ENCODE results near the gene TXNDC17.
"Not testable (repeated sequence)": the region's sequence is repeated elsewhere in the genome, so short reads cannot be mapped to it uniquely, and the experiment has no call there.

Gene TXNDC17

DNA sequence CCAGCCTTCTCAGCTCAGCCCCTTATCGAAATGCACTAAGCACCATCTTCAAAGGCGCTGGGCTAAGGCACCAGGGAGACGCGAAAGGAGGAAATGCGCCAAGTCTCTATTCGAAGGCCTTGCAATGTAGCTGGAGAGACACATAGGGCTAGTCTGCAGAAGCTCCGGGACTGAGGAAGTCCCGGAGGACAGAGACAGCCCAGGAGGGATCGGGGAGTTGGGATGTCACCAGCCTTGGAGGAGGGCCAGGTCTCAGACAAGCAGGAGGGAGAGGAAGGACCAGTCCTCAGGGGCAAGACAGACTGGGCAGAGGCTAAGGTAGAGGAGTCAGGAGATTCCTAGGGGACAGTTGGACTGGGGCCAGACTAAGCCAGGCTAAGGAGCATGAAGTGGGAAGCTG is 19.2 kb downstream of the TXNDC17 start:
- in situ Hi-C loops (cut with MboI; ENCODE audit: low sequenced_read_pairs) = no loop called here

DNA sequence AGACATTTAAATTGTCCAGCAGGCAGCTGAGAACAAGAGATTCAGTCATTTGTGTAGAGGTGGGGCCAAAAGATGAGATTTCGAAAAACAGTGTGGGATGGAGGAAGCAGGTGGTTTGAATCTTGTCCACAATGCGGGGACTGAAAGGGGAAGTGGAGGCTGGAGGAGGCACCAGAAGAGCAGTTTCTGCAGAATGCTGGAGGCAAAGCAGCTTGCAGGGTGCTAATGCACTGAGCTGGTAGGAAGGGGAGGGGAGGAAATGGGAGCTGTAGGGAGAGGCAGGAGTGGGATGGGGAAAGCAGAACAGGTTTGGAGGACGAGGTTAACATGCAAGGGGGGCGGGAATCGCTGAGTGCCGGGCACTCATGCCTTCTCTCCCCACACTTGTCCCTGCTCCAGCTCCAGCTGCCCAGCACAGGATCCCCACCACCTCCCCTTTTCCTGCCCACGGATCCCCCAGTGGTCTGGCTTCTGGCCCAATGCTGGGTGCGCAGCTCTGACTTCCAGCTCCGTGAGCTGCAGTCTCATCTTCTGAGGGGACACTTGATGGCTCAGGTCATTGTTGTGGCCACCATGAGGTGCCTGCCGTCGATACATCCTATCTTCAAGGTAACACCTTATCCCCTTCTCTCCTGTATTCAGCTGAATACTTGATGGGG is 20.1 kb downstream of the TXNDC17 start:
- in situ Hi-C loops (cut with MboI; ENCODE audit: low sequenced_read_pairs) = no loop called here

DNA sequence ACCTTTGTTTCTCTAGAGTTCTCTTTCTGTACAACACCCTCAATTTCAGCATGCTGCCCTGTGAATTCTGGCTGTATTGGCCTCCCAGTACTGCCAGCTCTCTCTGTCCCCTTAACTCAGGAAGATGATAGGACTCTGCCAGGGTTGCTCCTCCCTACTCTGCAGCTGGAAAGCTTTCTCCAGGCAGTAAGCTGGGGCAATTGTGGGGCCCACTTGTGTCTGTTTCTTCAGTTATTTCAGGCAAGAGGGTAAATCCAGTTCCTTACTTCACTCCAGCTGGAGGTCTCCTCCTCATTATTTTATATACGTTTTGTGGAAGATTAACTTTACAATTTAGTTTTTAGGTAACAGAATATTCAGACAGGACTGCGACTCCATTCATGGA is 20.6 kb downstream of the TXNDC17 start:
- in situ Hi-C loops (cut with MboI; ENCODE audit: low sequenced_read_pairs) = no loop called here

DNA sequence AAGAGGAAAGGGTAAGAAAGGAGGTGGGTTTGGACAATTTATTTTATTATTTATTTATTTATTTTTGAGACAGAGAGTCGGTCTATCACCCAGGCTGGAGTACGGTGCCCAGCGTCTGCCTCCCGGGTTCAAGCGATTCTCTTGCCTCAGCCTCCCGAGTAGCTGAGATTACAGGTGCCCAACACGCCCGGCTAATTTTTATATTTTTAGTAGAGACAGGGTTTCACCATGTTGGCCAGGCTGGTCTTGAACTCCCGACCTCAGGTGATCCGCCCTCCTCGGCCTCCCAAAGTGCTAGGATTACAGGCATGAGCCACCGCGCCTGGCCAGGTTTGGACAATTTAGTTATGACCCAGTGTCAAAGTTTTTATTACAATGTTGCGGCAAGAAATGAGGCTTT is 22.3 kb downstream of the TXNDC17 start:
- in situ Hi-C loops (cut with MboI; ENCODE audit: low sequenced_read_pairs) = not testable (repeated sequence)

DNA sequence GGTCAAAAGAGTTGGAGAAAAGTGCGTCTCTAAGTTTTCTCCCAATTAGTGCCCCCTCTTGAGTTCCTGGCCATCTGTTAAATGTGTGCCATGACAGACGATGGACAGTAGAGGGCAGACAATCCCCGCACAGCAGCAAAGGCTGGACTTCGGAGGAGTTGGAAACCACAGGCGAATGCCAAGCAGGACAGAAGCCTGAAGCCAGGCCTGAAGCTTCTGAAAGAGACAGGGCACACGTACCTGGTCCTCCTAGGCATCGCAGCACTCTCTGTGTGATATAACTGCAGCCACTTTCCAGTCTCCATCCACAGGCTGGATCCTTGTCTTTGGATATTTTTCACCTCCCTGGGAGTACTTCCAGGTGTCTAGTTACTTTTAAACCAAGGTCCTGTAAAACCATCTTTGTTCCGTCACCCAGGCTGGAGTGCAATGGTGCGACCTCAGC is 25.2 kb downstream of the TXNDC17 start:
- in situ Hi-C loops (cut with MboI; ENCODE audit: low sequenced_read_pairs) = no loop called here

DNA sequence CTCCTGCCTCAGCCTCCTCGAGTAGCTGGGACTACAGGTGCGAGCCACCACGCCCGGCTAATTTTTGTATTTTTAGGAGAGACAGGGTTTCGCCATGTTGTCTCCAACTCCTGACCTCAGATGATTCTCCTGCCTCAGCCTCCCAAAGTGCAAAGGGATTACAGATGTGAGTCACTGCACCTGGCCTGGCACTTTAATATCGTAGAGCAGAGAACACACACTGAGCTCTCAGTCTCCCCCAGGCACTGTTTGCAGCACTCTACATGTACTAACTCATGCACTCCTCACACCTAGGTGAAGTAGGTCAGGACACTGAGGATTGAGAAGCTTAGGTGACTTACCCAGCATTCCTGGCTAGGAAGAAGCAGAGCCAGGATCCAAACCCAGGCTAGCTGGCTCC is 25.7 kb downstream of the TXNDC17 start:
- in situ Hi-C loops (cut with MboI; ENCODE audit: low sequenced_read_pairs) = no loop called here

DNA sequence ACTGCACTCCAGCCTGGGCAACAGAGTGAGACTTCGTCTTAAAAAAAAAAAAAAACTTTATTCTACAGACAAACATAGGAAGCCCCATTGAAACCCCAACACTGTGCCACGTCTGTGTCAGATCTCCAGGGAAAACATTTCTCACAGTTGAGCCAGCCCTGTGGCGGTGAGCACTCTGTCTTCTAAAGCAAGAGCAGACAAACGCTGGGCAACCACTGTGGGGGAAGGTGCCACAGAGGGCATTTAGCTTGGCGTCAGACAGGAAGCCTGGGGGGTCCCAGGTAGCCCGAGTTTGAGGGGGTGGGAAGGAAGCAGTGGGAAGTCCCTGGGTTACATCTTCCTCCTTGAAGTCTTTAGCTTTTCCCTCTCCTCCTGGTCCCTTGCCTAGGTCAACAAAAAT is 26.7 kb downstream of the TXNDC17 start:
- in situ Hi-C loops (cut with MboI; ENCODE audit: low sequenced_read_pairs) = no loop called here

DNA sequence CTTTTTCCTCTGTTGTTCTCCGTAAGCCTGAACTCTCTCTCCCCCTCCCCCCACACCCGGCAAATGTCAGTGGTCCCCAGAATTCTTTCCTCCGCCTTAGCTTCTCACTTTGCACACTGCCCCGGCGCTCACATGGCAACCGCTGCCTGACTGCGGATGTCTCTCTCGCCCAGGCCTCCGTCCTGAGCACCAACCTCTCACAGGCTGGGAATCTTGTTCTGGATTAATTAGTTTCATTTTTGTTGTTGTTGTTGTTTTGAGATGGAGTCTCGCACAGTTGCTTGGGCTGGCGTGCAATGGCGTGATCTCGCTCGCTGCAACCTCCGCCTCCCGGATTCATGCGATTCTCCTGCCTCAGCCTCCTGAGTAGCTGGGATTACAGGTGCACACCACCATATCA is 27.4 kb downstream of the TXNDC17 start:
- in situ Hi-C loops (cut with MboI; ENCODE audit: low sequenced_read_pairs) = no loop called here

DNA sequence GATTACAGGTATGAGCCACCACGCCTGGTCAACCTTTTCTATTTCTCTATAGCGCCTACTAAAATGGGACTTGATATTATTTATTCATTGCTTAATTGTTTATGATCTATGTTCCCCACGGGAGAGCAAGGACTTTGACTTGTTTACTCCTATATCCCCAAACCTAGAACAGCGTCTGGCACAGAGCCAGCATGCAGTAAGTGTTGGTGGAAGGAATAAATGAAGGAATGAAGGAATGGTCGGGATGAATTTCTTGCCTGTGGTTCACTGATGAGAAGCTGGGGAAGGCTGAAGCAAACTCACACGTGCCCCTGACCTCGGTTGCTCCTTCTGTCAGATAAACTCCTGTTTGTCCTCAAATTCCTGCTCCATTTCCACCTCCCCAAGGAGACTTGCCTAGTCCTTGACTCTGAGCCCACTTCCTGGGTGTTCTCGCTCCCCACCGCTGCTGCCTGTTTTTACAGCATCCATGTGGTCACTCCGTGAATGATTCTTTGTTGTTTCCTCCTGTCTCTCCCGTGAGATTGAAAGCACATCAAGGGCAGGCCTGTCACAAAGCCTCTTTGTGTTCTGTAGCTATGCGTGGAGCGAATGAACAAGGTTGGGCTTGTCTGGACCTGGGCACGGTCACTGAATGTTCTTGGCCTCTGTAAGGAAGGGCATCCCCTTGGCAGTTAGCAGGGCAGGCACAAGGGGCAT is 28.0 kb downstream of the TXNDC17 start:
- in situ Hi-C loops (cut with MboI; ENCODE audit: low sequenced_read_pairs) = no loop called here

DNA sequence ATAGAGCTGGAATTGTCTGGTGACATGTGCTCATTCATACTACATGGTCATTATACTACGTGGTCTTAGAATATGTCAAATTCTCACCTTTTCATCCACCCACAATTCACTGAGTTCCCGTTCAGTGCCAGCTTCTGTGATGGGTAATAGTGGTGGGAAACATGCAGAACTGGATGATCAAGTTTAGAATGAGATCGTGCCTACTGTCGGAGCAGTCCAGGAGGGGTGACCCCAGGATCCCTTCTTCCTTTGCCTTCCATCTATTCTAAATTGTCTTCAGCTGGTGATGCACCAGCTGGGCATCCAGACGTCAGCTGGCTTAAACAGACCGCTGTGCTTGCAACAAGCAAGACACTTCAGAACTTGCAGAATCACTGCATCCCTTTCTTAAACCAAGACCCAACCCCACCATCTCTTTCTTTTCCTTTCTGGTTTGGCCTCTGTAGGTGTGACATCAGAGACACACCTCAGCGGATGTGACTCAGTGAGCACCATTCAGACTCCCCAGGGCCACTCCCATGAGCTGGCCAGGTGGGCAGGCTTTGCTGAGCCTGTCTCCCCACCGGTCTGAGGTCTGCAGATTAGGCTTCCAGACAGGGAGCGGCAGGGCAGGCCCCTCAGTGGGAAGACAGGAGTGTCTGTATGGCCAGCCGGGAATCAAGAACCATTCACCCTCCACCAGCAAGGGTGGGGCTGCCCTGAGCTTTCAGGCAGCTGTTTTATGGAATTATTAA is 28.8 kb downstream of the TXNDC17 start:
- in situ Hi-C loops (cut with MboI; ENCODE audit: low sequenced_read_pairs) = no loop called here

DNA sequence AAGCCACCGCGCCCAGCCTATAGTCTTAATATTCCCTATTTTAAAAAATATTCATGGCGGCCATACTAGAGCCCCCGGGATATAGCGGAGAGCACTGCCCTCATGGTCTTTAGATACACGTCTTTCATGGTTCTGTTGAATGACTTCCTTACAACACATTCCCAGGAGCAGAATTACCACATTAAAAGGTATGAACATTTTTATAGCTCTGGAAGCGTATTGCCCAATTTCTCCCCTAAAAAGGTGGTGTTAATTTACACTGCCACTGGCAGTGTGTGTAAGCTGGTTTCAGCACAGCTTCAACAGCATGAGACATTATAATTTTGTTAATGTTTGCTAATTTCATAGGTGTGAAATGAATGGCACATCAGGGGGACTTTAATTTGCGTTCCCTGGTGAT is 29.7 kb downstream of the TXNDC17 start:
- in situ Hi-C loops (cut with MboI; ENCODE audit: low sequenced_read_pairs) = no loop called here

DNA sequence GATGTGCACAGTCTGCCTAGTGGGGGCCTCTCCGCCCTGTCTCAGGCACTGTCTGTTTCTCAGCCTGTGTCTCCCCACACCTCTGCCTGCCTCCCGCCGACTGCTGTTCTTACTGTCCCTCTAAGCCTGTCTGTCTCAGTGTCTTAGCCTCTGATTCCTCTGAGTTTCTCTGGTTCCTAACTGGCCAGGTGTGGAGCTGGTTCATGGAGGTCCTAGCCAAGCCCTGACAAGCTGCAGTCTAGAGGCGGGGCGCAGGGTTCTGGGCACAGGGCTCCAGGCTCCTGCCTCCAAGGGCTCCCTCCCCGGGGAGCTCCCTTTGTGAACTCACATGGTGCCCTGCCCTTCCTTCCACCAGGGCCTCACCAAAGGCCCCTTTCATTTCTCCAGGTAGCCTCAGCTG is 30.1 kb downstream of the TXNDC17 start:
- in situ Hi-C loops (cut with MboI; ENCODE audit: low sequenced_read_pairs) = no loop called here

DNA sequence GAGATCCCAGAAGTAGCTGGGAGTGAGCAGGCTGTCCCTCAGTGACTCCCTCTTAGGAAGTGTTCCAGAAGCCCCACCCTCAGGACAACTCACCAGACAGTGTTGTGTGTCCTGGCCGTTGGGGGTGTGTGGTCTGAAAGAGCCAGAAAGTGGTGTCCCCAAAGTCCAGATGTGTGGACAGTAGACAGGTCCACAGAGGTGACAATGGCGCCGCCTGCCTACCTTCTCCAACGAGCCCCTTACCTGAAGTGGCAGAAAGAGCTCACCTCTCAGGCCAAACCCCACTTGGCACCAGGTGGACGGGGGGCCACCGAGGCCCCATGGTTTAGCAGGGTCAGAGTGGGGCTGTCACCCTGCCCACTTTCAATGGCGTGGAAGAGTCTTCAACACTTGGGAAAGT is 30.6 kb downstream of the TXNDC17 start:
- in situ Hi-C loops (cut with MboI; ENCODE audit: low sequenced_read_pairs) = no loop called here

DNA sequence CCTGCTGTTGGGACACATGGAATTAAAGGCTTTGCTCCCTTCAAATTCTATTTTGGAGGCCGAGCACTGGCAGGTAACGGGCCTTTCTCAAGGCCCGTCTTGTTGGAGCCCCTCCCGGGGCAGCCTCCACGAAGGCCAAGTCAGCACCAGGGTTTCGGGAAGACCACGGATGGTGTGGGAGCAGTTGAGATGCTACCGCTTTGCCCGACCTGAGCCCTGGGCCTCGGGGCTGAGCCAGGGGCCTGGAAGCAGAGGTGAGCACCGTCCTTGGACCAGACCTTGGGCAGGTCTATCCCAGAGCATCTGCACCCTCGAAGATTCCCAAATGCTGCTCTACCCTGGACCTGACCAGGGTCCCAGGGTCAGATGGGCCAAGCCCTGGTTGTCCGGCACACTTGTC is 33.7 kb downstream of the TXNDC17 start:
- in situ Hi-C loops (cut with MboI; ENCODE audit: low sequenced_read_pairs) = no loop called here

DNA sequence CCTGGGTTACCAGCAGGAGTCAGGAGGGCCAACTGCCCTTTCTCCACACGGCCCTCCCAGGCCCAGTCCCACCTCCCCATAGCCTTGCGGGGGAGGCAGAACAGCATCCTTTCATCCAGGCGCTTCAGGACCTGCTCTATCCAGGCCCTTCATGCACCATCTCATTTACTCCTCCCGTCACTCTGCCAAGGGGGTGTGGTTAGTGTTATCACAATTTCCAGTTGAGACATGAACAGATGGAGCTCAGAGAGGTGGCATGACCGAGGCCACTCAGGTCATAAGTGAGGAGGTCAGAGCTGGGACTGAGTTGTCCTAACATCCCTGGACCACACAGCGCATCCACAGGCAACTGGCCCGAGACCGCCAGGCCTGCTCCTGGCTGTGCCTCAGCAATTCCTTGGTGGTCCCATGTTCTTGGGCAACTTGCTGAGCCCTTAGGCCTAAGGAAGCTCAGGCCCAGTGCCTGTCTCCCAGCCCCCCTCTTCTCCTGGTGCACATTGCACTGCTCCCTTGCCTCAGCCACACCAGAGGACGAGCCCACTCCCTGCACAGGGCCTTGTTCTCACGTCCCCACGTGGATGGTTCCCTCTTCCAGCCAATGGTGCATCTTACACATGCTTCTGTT is 34.5 kb downstream of the TXNDC17 start:
- in situ Hi-C loops (cut with MboI; ENCODE audit: low sequenced_read_pairs) = no loop called here

DNA sequence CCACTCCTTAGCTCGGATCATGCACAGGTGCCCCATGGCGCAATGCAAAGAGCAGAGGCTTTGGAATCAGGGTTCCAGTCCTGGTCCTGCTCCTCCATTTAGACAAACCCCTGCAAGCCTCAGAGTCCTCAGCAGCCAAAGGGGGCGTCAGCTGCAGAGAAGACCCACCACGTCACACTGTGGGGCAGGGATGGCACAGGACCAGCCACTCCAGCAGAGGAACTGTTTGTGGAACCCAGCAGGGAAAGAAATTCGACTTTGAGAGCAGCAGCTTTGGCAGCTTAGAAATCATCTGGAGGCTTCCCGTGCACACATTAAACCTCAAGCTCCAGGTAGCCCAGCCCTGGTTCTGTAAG is 35.9 kb downstream of the TXNDC17 start:
- in situ Hi-C loops (cut with MboI; ENCODE audit: low sequenced_read_pairs) = no loop called here

DNA sequence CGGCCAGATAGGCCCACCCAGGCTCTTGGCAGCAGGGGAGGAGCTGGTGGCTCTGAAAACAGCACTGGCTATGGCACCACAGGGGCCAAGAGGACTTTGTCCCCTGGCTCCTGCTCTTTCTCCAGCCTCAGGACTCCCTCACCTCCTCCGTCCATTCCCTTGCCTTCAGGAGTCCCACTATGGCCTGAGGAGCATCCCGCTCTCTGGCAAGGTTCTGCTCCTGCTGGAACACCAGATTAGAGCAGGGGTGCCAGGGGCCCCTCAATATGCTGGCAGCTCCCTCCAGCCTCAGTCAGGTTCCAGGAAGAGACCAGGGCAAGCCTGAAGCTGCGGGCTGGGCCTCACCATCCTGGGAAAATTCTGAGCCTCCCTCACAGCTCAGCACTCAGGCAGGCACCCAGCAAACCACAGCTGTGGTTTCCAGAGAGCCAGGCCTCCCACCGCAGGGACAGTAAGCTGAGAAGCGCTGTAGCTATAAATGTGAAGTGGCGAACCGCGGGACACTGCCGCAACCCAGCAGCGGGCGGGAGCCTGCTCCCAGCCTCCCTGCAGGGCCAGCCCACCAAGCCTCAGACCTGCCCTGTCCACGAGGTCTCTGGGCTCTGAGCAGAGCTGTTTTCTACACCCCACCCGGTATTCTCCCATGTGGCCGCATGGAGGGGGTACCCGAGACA is 36.4 kb downstream of the TXNDC17 start:
- in situ Hi-C loops (cut with MboI; ENCODE audit: low sequenced_read_pairs) = no loop called here

DNA sequence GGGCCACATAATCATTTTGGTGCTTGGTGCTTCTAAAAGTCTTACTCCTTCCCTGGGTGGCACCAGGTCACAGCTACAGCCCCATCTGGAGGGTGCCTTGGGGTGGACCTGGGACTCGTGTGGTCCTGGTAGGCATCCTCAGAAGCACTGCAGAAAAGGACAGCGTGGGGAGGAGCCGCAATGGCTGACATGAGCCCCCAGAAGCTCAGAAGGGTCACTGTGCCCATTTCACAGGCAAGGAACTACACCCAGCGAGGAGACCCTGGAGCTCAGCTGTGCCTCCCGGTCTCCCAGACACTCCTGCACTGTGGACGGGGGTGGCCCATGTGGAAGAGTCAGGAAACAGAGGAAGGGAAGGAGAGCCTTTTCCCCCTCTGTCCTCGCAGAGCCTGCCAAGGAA is 37.1 kb downstream of the TXNDC17 start:
- in situ Hi-C loops (cut with MboI; ENCODE audit: low sequenced_read_pairs) = no loop called here

DNA sequence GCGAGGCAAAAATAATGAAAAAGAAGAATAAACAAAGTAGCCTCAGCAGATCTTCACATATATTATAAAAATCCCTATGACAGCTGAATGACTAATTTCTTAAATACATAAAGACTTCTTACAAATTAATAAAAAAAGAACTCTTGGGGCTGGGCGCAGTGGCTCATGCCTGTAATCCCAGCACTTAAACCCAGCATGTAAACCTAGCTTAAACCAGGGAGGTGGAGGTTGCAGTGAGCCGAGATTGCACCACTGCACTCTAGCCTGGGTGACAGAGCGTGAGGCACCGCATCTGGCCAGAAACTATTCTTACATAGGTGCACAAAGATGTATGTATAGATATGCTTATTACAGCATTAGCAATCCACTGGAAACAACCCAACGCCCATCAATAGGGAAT is 38.4 kb downstream of the TXNDC17 start:
- in situ Hi-C loops (cut with MboI; ENCODE audit: low sequenced_read_pairs) = no loop called here

DNA sequence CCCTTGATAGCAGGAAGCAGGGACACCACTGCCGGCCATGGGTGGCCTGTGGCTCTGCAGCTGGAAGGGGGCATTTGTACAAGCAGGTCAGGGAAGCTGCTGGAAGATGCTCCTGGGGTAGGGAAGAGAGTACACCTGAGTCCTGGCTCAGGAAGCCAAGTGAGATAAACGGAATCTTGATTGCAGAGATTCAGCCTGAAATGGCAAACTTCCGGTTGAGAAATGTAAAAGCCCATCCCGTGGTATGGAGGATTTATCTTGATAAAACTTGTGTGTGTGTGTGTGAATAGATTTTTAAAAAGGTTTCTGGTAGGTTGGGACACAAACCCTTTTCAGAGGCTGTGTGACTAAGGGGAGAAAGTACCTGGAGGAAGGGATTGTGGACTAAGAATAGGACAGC is 40.3 kb downstream of the TXNDC17 start:
- in situ Hi-C loops (cut with MboI; ENCODE audit: low sequenced_read_pairs) = no loop called here

DNA sequence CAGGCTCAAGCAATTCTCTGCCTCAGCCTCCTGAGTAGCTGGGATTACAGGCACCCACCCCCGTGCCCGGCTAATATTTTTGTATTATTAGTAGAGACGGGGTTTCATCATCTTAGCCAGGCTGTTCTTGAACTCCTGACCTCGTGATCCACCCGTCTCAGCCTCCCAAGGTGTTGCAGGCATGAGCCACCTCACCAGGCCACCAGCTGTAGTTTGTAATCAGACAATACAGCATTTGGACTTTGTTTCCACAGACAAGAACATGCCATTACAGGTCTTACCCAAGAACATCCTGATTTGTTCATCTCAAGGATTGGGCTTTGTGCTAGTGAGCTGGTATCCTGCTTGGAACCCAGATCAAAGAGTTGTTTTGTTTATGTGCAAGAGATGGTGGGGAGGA is 40.8 kb downstream of the TXNDC17 start:
- in situ Hi-C loops (cut with MboI; ENCODE audit: low sequenced_read_pairs) = no loop called here
